Left renal cortex interstitium (tissue), 4 donors: ENCODE measurements around the gene CDR2. TPM values are rescaled to one million over a fixed set of nuclear protein-coding genes. Genes with fewer than 3 reads are reported as not detected.
"Not testable (repeated sequence)": the region's sequence is repeated elsewhere in the genome, so short reads cannot be mapped to it uniquely, and the experiment has no call there.

ENCODE experiments used
- DNase-seq, 4 donors: peaks; one replicate each; pipeline ENCODE4 v3.0.0-alpha.2; 2013; ENCODE audit warnings: low read depth in 4 of 4, low spot score in 2 of 4, missing footprints in 1 of 4
- polyA plus RNA-seq, 4 donors: library from polyadenylated mRNA; unstranded; fragments of 120-200 nt; gene quantifications; one replicate each; pipeline ENCODE4 v1.2.1, GENCODE V29; 2013; ENCODE audit not compliant: insufficient read length in 4 of 4

Gene CDR2
- polyA plus RNA-seq, 4 donors, result 30.2 to 32.1 (median 31.1) TPM

GRCh38 chr16:22353191-22353919, 21.1 kb downstream of the CDR2 start:
- DNase-seq, result no peak

DNA sequence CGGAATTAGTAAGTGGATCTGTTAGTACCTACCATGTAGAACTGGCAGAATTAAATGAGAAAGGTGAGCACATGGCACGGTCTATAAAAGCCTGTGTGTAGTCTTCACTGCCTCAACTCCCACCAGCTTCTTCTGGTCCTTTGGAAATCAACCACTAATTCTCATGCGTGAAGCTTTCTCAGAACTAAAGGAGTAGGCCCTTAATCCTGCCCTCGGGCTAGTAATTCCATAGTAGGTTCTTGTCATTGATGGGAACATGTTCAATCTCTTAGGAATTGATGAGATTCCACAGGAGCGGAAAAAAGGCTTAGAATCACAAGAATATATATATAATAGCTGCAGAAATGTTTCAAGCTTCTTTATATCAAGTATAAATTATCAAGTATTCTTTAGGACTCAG, 21.7 kb downstream of the CDR2 start:
- DNase-seq, result no peak

DNA sequence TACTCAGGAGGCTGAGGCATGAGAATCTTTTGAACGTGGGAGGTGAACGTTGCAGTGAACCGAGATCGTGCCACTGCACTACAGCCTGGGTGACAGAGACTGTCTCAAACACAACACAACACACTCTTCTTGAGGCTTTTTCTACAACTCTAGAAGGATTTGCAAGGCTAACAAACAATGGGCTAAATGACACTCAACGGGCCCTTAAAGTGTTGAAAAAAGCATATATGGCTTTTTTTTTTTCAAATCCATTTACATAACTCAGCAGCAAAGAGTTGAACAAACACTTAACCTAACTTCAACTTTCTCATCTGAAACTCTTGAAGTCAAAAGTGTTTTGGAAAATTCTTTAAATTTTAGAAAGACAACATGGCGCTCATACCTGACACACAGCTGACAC, 22.3 kb downstream of the CDR2 start:
- DNase-seq, result no peak

- DNase-seq, result not testable (repeated sequence)
These were observed 23.4 kb downstream of the CDR2 start for GRCh38 chr16:22351017-22351416.

GRCh38 chr16:22348291-22348690, 26.1 kb downstream of the CDR2 start:
- no peak for DNase-seq

GRCh38 chr16:22347100-22347820, 27.2 kb downstream of the CDR2 start:
- no peak for DNase-seq

DNA sequence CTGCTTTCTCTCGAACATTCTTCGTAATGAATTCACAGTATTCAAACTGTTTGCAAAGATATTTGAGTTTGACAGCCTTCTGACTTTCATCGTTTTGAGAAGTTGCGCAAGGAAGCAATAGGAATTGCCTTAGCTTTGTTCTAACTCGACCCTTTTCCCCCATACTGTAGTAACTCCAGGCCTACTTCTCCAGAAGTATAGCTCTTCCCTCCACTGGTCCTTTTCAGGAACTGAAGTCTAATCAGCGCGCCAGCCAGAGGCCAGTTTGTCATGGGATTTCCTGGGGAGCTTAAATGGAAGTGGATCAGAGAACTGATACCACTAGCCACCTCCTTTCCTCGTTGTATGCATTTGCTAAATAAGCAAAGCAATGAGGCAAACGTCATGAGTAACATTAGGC, 27.9 kb downstream of the CDR2 start:
- DNase-seq, result no peak

- no peak for DNase-seq
These were observed 32.3 kb downstream of the CDR2 start for GRCh38 chr16:22342082-22342481.

GRCh38 chr16:22340945-22341344, 33.5 kb downstream of the CDR2 start:
- DNase-seq, result no peak

GRCh38 chr16:22337849-22338635, 36.4 kb downstream of the CDR2 start:
- no peak for DNase-seq

DNA sequence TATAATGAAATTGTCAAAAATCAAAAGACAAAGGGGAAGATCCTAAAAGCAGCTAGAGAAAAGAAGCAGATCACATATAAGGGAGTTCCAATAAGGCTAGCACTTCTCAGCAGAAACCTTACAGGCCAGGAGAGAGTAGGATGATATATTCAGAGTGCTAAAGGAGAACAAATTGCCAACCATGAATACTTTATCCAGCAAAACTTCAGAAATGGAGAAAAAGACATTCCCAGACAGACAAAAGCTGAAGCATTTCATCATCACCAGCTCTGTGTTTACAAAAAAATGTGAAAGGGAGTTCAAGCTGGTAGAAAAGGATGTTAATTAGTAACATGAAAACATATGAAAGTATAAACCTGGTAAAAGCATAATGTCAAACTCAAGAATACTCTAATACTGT, 37.4 kb downstream of the CDR2 start:
- no peak for DNase-seq

DNA sequence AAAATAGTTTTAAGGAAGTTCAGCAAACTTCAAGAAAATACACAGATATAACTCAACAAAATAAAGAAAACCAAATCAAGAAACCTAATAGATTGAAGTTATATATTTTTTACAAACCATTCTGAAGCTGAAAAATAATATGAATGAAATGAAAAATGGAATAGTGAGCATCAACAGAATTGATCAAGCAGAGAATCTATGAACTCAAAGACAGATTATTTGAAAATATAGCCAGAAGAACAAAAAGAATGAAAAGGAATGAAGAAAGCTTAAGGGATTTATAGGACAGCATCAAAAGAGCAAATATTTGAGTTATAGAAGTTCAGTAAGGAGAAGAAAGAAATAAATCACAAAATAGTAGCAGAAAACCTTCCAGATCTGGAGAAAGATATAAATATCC, 37.8 kb downstream of the CDR2 start:
- DNase-seq, result no peak

GRCh38 chr16:22335668-22336246, 38.7 kb downstream of the CDR2 start:
- DNase-seq, result no peak

- DNase-seq, result no peak
These were observed 40.9 kb downstream of the CDR2 start for GRCh38 chr16:22333457-22333994.

DNA sequence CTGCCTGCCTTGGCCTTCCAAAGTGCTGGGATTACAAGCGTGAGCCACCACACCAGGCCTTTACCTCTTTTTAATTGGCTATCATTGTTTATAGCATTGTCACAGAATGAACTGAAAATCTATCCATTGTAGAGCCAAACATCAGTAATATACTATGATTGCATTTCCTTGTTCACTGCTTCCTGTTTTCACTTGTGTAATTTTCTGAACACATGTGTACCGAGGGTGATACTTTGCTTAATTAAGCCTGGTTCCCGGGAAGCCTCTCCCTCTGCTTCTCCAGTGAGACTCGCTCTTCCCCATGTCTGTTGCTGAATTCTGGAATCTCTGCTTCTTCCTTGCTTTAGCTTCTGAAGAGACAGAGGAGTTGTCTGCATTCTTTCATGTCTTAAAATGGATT, 44.1 kb downstream of the CDR2 start:
- no peak for DNase-seq

GRCh38 chr16:22329199-22329695, 45.2 kb downstream of the CDR2 start:
- DNase-seq, result no peak

DNA sequence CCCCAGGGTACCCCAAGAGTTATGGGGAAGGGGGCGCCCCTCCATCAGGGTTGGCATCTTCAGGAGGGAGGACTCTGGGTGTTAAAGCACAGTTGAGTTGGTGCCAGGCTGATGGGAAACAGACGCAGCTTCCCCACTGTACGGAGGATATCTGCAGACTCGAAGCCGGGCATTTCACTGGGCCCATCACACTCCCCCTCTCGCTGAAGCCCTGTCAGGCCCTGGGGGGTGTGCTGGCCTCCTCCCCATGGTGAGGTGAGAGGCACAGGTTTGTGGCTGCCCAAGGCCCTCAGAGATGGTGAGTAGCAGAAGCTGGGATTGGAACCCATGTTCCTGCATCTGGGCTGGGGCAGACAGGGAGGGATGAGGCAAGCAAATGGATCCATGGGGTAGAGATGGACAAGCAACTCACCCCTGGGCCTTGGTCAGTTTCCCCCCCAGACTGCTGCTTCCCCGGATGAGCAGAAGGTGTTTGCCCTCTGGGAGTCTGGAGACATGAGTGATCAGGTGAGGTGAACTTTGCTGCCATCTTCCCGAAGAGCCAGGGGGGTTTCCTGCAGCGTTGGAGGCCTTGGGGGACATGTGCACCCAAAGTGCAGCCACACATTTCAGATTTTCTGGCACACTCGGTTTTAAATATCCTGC, 46.2 kb downstream of the CDR2 start:
- no peak for DNase-seq

- no peak for DNase-seq
These were observed 47.0 kb downstream of the CDR2 start for GRCh38 chr16:22327446-22327775.

DNA sequence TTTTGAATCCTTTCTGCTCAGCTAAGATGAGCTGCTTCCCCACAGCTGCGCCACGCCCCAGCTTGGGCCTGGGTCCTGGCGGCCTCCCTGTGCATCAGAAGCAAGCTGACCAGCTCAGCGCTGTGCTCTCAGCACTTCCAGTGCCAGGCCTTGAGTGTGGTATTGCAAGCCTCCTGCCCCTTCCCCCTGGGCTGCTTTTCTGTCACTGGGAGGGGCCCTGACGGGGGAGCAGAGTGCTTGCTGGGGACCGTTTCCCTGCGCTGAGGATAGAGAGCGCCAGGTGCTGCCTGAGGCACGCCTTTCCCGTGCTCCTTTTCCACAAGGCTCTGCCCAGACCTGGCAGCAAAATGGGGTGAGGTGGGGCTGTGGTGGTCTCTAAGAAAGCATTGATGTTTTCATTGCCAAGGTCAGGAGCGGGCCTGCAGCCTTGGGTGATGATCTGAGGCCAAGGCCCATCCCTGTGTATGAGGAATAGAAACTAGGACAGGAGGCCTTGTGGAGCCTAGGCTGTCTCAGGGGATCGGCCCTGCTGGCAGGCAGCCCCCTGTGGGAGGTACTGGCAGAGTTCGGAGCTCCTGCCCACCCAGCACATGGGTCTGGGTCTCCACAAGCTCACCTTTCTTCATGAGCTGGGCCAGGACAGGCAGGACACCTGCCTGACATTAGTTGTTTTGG, 47.5 kb downstream of the CDR2 start:
- DNase-seq, result no peak

DNA sequence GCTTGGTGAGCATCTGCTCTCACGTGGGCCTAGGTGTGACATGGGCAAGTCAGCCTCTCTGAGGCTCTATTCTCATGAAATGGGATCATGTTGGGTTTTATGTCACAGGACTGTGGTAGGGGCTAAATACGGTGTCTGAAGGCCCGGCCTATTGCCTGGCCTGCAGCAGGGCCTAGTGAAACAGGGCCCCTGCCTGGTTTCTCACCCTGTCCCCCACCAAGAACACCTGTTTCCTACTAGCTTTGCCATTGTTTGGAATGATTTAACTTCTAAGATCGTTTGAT, 48.1 kb downstream of the CDR2 start:
- no peak for DNase-seq
